PFSK-1 (cell line): ENCODE measurements around the gene L3MBTL4.

Experiments used
- POLR2AphosphoS5 ChIP-seq: IDR thresholded peaks from 2 replicates; pipeline ENCODE4 v1.6.1; 2012; ENCODE audit warnings: low read depth, mild to moderate bottlenecking, control low read depth, low read length, moderate library complexity
- REST ChIP-seq, 2 experiments: IDR thresholded peaks; 2 replicates each; pipeline versions ENCODE4 v1.6.1 to v1.8.0; 2011 to 2012; ENCODE audit warnings: low read depth in 2 of 2, low read length in 2 of 2, control low read depth in 1 of 2, inconsistent platforms in 1 of 2, mild to moderate bottlenecking in 1 of 2, moderate library complexity in 1 of 2; ENCODE audit not compliant: insufficient read depth in 1 of 2
- SIN3A ChIP-seq: IDR thresholded peaks from 2 replicates; pipeline ENCODE4 v1.6.1; 2012; ENCODE audit warnings: mild to moderate bottlenecking, low read length, moderate library complexity, borderline replicate concordance; ENCODE audit not compliant: insufficient read depth
- TAF1 ChIP-seq: IDR thresholded peaks from 2 replicates; pipeline ENCODE4 v1.6.1; 2012; ENCODE audit warnings: low read length, control low read depth, borderline replicate concordance; ENCODE audit not compliant: insufficient read depth

GRCh38 chr18:6001867-6002266, 412.8 kb downstream of the L3MBTL4 start:
- TF ChIP-seq REST (IDR thresholded peaks at IDR 0.05; ENCODE audit: insufficient read depth in 1 of 2, low read depth in 2 of 2, low read length in 2 of 2) (no peak), TAF1 (no peak), POLR2AphosphoS5 (no peak), SIN3A (no peak)
